HFFc6 (cell line): Measurements from ENCODE around the gene CROCC. TPM values are rescaled to one million over a fixed set of nuclear protein-coding genes. Genes with fewer than 3 reads are reported as not detected.

Source experiments
- DNase-seq: peaks from one replicate; pipeline ENCODE4 v3.0.0-alpha.2; 2018
- H3K27ac Mint-ChIP-seq: 2 replicates; pipeline ENCODE4 v1.8.0; 2020; ENCODE audit warnings: mild to moderate bottlenecking, mixed read lengths
- H3K27me3 Mint-ChIP-seq: 2 replicates; pipeline ENCODE4 v1.8.0; 2021; ENCODE audit warnings: mild to moderate bottlenecking, moderate library complexity, mixed read lengths; ENCODE audit not compliant: insufficient read depth
- H3K36me3 Mint-ChIP-seq: 2 replicates; pipeline ENCODE4 v1.8.0; 2021; ENCODE audit warnings: low read depth, mixed read lengths
- H3K4me1 Mint-ChIP-seq: 2 replicates; pipeline ENCODE4 v1.8.0; 2020; ENCODE audit warnings: low read depth, mixed read lengths
- H3K4me3 Mint-ChIP-seq: 2 replicates; pipeline ENCODE4 v1.8.0; 2020; ENCODE audit warnings: mild to moderate bottlenecking, moderate library complexity, mixed read lengths
- H3K9me3 Mint-ChIP-seq: 2 replicates; pipeline ENCODE4 v1.8.0; 2020; ENCODE audit warnings: mild to moderate bottlenecking, mixed read lengths
- total RNA-seq, 6 experiments: library from RNA; stranded (reverse); fragmentation: NEBNext Ultra II Directional; extraction: Animal tissue kit (Norgen Biotek cat#: 25700); gene quantifications; 2 replicates in 1 of 6; 3 replicates in 5 of 6; pipeline ENCODE4 v1.2.3, GENCODE V29; 2021
- TF ChIP-seq, protein P1 (sequence below): fragments of 200-600 bp; sonication (generic); IDR thresholded peaks from 2 replicates; pipeline ENCODE4 v1.5.0; 2021; ENCODE audit warnings: antibody characterized with exemption, mild to moderate bottlenecking

CROCC gene
- total RNA-seq, 6 experiments from 2014 or later: 10.3 to 14.6 (median 12.5) TPM

DNA sequence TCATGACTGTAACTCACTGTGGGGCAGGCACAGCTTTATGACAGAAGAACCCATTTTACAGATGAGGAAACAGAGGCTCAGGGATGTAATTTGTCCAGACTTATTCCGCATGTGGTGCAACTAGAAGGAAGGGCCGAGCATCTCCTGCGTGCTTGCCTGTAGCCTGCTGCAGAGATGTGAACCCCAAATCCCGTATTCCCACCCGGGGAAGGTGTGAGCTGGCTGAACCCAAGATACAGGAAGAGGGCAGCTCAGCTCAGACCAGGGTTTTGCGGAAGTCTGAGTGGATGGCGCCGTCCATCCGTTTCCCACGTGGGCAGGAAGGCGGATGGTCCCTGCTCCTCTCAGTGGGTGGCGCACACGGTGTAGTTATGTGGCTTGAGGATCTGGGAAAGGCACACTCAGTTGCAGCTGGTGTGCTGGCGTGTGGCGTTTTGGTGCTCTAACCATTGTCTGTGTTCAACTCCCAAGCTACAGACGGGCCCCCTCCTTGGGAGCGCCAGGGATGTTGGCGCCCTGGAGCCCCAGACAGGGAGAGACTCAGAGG, 1.2 kb downstream of the CROCC start:
- Mint-ChIP-seq H3K27ac (no peak overlapping the region), H3K4me3 (no peak overlapping the region)

DNA sequence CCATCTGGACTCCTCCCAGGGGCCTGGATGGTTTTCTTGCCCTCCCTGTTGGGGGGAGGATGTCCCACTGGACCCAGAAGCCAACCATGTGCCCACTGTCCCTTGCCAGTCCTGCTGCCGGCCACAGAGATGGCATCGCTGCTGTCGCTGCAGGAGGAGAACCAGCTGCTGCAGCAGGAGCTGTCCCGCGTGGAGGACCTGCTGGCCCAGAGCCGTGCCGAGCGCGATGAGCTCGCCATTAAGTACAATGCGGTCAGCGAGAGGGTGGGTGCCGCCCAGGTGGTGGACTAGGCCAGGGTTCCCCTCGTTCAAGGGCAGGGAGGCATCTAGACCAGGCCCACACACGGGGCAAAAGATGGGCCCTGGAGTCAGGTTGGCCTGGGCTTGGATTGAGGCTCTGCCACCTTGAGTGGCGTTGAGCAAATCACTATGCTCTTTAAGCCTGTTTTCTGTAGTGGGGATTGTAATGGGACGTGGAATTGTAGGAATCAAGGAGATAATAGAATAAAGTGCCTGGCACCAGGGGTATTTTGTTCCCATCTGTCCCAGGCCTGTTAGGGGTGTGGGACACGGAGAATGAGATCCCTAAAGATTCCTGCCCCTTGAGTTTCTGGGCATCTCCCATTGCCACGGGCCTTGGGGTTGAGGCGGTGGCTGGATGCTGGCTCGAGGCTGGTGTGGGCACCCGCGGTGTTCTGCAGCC, 2.6 kb downstream of the CROCC start:
- Mint-ChIP-seq H3K4me3 (no peak overlapping the region), H3K9me3 (no peaks in the 10 kb centered on the region), H3K36me3 (no peaks in the 10 kb centered on the region), H3K27me3 (no peaks in the 10 kb centered on the region), H3K4me1 (peaks cover 10% of the 10 kb centered on the region; the same call in 1 of the 2 replicates), H3K27ac (no peak overlapping the region)
- TF ChIP-seq, protein P1, sequence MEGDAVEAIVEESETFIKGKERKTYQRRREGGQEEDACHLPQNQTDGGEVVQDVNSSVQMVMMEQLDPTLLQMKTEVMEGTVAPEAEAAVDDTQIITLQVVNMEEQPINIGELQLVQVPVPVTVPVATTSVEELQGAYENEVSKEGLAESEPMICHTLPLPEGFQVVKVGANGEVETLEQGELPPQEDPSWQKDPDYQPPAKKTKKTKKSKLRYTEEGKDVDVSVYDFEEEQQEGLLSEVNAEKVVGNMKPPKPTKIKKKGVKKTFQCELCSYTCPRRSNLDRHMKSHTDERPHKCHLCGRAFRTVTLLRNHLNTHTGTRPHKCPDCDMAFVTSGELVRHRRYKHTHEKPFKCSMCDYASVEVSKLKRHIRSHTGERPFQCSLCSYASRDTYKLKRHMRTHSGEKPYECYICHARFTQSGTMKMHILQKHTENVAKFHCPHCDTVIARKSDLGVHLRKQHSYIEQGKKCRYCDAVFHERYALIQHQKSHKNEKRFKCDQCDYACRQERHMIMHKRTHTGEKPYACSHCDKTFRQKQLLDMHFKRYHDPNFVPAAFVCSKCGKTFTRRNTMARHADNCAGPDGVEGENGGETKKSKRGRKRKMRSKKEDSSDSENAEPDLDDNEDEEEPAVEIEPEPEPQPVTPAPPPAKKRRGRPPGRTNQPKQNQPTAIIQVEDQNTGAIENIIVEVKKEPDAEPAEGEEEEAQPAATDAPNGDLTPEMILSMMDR: no peak
- no peak for DNase-seq

More for the DNA sequence above, 1.2 kb downstream of the CROCC start:
- Mint-ChIP-seq H3K9me3 (no peaks in the 10 kb centered on the region), H3K4me1 (peaks cover 10% of the 10 kb centered on the region; the same call in 1 of the 2 replicates), H3K27me3 (no peaks in the 10 kb centered on the region), H3K36me3 (no peaks in the 10 kb centered on the region)
- DNase-seq: no peak
- TF ChIP-seq, protein P1: no peak

DNA sequence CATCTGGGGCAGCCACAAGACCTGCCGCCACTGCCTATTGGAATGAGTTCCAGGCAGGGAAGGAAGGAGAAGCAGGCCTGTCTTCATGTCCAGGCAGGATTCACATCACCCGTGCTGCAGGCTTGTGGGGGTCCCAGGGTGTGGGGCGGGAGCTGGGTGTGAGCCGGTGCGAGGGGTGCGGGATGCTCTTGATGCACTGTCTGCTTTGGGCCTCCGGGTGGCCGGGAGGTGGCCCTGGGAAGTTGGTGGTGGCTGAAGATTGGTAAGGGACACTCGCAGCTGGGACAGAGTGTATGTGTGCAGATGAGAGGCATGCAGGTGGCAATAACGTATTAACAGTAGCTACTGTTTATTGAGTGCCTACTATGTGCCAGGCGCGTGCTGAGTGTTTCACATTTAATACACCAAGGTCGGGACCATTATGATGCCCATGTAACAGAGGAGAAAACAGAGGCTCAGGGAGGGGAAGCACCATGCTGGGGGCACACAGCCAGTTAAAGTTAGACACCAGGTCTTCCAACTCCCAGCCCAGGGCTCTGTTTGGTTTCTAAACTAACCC, 3.3 kb downstream of the CROCC start:
- H3K9me3 Mint-ChIP-seq: no peaks in the 10 kb centered on the region
- peaks cover 10% of the 10 kb centered on the region; the same call in 1 of the 2 replicates for H3K4me1 Mint-ChIP-seq
- no peaks in the 10 kb centered on the region for H3K36me3 Mint-ChIP-seq
- no peak overlapping the region for H3K27ac Mint-ChIP-seq
- TF ChIP-seq, protein P1: peak; percentile 45
- no peak for DNase-seq
- H3K4me3 Mint-ChIP-seq: no peak overlapping the region
- H3K27me3 Mint-ChIP-seq: no peaks in the 10 kb centered on the region

DNA sequence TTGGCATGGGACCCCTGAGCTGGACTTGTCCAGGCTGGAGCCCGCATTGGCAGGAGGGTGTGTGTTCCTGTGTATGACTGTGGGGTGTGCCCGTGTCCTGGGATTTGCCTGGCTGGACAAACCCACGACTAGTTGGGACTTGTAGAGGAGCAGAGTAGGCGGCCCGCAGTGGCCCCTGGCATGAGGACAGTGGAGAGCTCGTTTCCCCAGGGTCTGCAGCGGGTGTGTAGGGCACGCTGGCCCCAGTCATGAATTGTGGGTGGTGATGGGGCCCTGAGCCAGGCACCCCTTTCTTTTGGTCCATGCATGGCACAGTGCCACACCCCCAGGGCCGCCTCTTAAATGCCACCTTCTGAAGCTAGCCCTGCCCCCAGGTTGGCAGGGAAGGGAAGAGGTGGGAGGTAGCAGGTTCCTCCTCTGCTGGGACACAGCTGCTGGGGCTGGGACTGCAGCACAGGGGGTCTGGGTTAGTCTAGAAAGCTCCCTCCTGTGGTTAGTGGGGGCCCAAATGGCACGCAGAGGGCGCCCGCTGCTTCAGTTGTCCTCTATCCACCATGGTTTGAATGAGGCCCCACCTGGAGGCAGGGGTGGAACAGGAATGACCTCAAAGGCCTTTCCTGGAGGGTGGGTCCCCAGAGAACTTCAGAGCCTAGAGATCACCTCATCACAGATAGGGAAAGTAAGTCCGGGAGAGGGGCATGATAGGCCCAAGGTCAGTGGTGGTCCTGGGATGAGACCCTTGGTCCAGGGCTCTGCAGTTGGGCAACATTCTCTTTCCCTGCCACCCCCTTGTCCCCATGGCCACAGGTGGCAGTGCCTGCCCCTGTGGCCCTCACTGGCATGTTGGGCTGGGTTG, 4.1 kb downstream of the CROCC start:
- no peak overlapping the region for H3K27ac Mint-ChIP-seq
- DNase-seq: no peak
- no peak overlapping the region for H3K4me3 Mint-ChIP-seq
- H3K36me3 Mint-ChIP-seq: no peaks in the 10 kb centered on the region
- no peaks in the 10 kb centered on the region for H3K27me3 Mint-ChIP-seq
- H3K4me1 Mint-ChIP-seq: peaks cover 10% of the 10 kb centered on the region; the same call in 1 of the 2 replicates
- H3K9me3 Mint-ChIP-seq: no peaks in the 10 kb centered on the region
- TF ChIP-seq, protein P1: no peak

GRCh38 chr1:16926491-16927073, 4.9 kb downstream of the CROCC start:
- DNase-seq: no peak
- Mint-ChIP-seq H3K9me3 (no peaks in the 10 kb centered on the region), H3K27me3 (no peaks in the 10 kb centered on the region), H3K4me3 (no peak overlapping the region), H3K4me1 (peaks cover 5% of the 10 kb centered on the region; the same call in 1 of the 2 replicates), H3K36me3 (peaks cover 4% of the 10 kb centered on the region; the same call in 1 of the 2 replicates), H3K27ac (no peak overlapping the region)
- TF ChIP-seq, protein P1: no peak
